Right lobe of liver (tissue), 4 donors: ENCODE measurements around the gene EPYC.

Source experiments
- CTCF ChIP-seq, 4 donors: fragments of 200-600 bp in 3 of 4; fragments of 450-650 bp in 1 of 4; IDR thresholded peaks; one replicate each; pipeline versions ENCODE4 v1.5.1 to v1.8.0; 2016 to 2022; ENCODE audit warnings: antibody characterized with exemption in 4 of 4, mild to moderate bottlenecking in 2 of 4
- POLR2A ChIP-seq: fragments of 450-650 bp; IDR thresholded peaks from one replicate; pipeline ENCODE4 v1.6.1; 2017; ENCODE audit warnings: antibody characterized with exemption, mild to moderate bottlenecking
- donor health status: DM: no; HTN: no; CAD: no.
- donor health status: DM: no; HTN: no; CAD: no.
- donor health status: DM: no; HTN: yes; CAD: no.

- TF ChIP-seq CTCF (IDR thresholded peaks at IDR 0.05) (no peak), POLR2A (no peak)
These were observed 45.7 kb downstream of the EPYC start for GRCh38 chr12:90959032-90959431.
